ENCODE results near the gene VWF.

DNA sequence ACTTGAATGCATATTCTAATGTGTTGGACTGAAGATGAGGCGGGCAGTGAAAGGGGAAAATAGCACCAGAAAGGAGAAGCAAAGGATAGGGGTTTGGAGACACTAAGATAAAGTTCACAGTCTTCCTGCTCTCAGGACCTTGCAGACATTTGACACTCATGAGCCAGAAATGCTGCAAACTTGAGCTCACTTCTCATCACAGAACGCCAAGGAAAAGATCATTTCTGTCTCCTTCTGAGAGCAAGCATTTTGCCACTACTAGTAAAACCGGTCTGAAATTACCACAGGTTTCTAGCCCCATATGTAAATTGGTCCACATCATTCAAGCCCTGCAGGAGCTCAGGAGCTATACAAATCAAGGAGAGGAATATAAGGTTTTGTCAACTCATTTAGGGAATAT lies 134.8 kb downstream of the VWF start:
- TF ChIP-seq CEBPB (IDR thresholded peaks at IDR 0.05; ENCODE audit: low read depth, low read length) (no peak), POLR2A (IDR thresholded peaks at IDR 0.05; ENCODE audit: low read depth, low read length) (no peak), MAFK (IDR thresholded peaks at IDR 0.05; ENCODE audit: low read depth, low read length) (no peak)
- TF ChIP-seq, protein P1, sequence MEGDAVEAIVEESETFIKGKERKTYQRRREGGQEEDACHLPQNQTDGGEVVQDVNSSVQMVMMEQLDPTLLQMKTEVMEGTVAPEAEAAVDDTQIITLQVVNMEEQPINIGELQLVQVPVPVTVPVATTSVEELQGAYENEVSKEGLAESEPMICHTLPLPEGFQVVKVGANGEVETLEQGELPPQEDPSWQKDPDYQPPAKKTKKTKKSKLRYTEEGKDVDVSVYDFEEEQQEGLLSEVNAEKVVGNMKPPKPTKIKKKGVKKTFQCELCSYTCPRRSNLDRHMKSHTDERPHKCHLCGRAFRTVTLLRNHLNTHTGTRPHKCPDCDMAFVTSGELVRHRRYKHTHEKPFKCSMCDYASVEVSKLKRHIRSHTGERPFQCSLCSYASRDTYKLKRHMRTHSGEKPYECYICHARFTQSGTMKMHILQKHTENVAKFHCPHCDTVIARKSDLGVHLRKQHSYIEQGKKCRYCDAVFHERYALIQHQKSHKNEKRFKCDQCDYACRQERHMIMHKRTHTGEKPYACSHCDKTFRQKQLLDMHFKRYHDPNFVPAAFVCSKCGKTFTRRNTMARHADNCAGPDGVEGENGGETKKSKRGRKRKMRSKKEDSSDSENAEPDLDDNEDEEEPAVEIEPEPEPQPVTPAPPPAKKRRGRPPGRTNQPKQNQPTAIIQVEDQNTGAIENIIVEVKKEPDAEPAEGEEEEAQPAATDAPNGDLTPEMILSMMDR (conservative IDR thresholded peaks at IDR 0.05; ENCODE audit: low read depth, low read length): no peak
- TF ChIP-seq, protein P2, sequence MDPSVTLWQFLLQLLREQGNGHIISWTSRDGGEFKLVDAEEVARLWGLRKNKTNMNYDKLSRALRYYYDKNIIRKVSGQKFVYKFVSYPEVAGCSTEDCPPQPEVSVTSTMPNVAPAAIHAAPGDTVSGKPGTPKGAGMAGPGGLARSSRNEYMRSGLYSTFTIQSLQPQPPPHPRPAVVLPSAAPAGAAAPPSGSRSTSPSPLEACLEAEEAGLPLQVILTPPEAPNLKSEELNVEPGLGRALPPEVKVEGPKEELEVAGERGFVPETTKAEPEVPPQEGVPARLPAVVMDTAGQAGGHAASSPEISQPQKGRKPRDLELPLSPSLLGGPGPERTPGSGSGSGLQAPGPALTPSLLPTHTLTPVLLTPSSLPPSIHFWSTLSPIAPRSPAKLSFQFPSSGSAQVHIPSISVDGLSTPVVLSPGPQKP (IDR thresholded peaks at IDR 0.05; ENCODE audit: borderline replicate concordance, low read depth, low read length): no peak
- TF ChIP-seq, protein P3, sequence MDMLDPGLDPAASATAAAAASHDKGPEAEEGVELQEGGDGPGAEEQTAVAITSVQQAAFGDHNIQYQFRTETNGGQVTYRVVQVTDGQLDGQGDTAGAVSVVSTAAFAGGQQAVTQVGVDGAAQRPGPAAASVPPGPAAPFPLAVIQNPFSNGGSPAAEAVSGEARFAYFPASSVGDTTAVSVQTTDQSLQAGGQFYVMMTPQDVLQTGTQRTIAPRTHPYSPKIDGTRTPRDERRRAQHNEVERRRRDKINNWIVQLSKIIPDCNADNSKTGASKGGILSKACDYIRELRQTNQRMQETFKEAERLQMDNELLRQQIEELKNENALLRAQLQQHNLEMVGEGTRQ (IDR thresholded peaks at IDR 0.05; ENCODE audit: low read depth, low read length): no peak

Measured in IMR-90 (cell line).